Body of pancreas (tissue), 4 donors: ENCODE measurements around the gene RANBP17.

Source experiments
- CTCF ChIP-seq, 7 experiments: fragments of 450-650 bp in 4 of 7; fragments of 200-600 bp in 3 of 7; sonication (generic) in 3 of 7; IDR thresholded peaks; one replicate each; pipeline ENCODE4 v1.5.1; 2016 to 2019; ENCODE audit warnings: antibody characterized with exemption in 7 of 7
- POLR2A ChIP-seq, 3 donors: fragments of 450-650 bp; IDR thresholded peaks; one replicate each; pipeline ENCODE4 v1.6.1; 2016; ENCODE audit warnings: antibody characterized with exemption in 3 of 3, mild to moderate bottlenecking in 2 of 3

GRCh38 chr5:171337210-171337569 is 475.4 kb downstream of the RANBP17 start:
- TF ChIP-seq CTCF (IDR thresholded peaks at IDR 0.05) (no peak), POLR2A (IDR thresholded peaks at IDR 0.05) (no peak)
